ENCODE results near the gene JMJD4.

The JMJD4 gene

DNA sequence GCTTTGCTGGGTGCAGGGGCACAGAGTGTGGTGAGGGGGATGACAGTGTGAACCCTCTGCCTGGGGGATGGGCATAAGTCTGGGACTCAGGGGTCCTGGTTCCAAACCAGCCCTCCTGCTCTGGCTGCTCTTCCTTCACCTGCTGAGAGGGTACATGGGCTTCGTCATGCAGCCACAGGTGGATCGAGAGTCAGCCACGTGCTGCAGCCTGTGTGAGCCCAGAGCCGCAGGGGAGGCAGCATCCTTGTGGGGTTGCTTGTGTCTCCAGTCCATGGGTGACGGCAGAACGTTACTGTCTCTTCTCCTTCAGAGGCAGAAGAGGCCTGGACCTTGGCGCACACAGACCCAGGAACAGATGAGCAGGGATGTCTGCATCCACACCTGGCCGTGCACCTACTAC lies 12.3 kb upstream of the JMJD4 start:
- no peaks in the 10 kb centered on the region for H3K27me3 ChIP-seq
- H3K36me3 ChIP-seq = peaks cover 26% of the 10 kb centered on the region
- no peak overlapping the region for H3K27ac ChIP-seq
- no peak overlapping the region for H3K4me3 ChIP-seq (ENCODE audit: low read depth in 1 of 2, low read length in 1 of 2)
- TF ChIP-seq, protein P1, sequence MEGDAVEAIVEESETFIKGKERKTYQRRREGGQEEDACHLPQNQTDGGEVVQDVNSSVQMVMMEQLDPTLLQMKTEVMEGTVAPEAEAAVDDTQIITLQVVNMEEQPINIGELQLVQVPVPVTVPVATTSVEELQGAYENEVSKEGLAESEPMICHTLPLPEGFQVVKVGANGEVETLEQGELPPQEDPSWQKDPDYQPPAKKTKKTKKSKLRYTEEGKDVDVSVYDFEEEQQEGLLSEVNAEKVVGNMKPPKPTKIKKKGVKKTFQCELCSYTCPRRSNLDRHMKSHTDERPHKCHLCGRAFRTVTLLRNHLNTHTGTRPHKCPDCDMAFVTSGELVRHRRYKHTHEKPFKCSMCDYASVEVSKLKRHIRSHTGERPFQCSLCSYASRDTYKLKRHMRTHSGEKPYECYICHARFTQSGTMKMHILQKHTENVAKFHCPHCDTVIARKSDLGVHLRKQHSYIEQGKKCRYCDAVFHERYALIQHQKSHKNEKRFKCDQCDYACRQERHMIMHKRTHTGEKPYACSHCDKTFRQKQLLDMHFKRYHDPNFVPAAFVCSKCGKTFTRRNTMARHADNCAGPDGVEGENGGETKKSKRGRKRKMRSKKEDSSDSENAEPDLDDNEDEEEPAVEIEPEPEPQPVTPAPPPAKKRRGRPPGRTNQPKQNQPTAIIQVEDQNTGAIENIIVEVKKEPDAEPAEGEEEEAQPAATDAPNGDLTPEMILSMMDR (IDR thresholded peaks at IDR 0.05) = no peak
- no peaks in the 10 kb centered on the region for H3K9me3 ChIP-seq
- H3K4me1 ChIP-seq (ENCODE audit: control insufficient read depth in 1 of 2, insufficient read depth in 1 of 2, low read depth in 1 of 2, low read length in 1 of 2) = peaks cover 6 to 8% of the 10 kb centered on the region in 2 experiments

DNA sequence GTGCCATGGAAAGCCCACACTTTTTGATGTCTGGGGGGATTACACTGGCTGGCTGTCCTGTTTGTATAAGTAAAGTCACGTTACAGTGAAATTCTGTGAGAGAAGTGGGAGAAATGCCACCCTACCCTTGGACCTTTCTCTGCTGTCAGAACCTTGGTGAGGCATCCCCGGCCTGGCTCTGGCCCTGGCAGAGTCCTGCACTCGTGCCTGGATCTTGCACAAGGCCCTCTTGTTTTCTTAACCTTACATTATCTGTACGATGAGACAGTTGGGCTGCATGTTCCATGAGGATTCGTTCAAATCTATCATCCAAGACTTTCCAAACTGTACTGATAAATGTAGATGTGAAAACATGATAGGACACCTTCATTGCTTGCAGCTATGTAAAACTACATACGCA lies 11.6 kb upstream of the JMJD4 start:
- no peaks in the 10 kb centered on the region for H3K27me3 ChIP-seq
- no peak overlapping the region for H3K27ac ChIP-seq
- no peaks in the 10 kb centered on the region for H3K9me3 ChIP-seq
- H3K4me3 ChIP-seq (ENCODE audit: low read depth in 1 of 2, low read length in 1 of 2) = no peak overlapping the region
- TF ChIP-seq, protein P1 (IDR thresholded peaks at IDR 0.05) = no peak
- H3K4me1 ChIP-seq (ENCODE audit: control insufficient read depth in 1 of 2, insufficient read depth in 1 of 2, low read depth in 1 of 2, low read length in 1 of 2) = peaks cover 6 to 8% of the 10 kb centered on the region in 2 experiments
- H3K36me3 ChIP-seq = peaks cover 26% of the 10 kb centered on the region

DNA sequence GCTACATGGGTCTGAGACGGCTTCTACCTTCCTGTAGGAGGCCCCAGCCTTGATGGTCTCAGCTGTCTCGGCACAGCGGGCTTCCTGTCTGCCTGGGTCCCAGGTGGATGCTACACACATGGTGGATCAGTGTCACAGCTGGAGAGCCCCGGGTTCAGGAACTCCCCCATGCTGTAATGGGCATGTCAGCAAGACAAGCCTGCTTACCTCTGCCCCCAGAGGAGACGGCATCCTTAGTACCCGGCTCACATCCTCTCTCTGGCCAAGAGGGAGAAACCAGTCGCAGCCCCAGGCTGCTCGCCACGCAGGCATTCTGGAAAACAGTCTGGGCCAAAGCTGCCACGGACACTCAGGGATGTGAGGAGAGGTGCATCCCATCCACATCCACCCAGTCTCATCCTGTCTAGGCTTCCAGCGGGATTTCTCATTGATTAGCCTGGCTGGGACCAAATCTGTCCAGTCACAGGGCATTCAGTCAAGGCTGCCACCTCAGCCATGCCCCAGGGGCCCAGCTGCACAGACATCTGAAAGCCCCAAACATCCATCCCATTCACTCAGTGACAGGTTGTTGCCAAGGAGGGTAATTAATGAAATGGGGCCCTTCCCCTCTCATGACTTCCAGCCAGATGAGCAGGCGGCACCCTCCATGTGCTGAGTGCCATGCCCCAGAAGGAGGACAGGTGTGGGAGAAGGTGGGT lies 10.6 kb upstream of the JMJD4 start:
- H3K36me3 ChIP-seq = peaks cover 19% of the 10 kb centered on the region
- H3K9me3 ChIP-seq = no peaks in the 10 kb centered on the region
- H3K27ac ChIP-seq = no peak overlapping the region
- H3K4me1 ChIP-seq (ENCODE audit: control insufficient read depth in 1 of 2, insufficient read depth in 1 of 2, low read depth in 1 of 2, low read length in 1 of 2) = peaks cover 6 to 8% of the 10 kb centered on the region in 2 experiments
- no peak overlapping the region for H3K4me3 ChIP-seq (ENCODE audit: low read depth in 1 of 2, low read length in 1 of 2)
- TF ChIP-seq, protein P1 (IDR thresholded peaks at IDR 0.05) = no peak
- no peaks in the 10 kb centered on the region for H3K27me3 ChIP-seq

DNA sequence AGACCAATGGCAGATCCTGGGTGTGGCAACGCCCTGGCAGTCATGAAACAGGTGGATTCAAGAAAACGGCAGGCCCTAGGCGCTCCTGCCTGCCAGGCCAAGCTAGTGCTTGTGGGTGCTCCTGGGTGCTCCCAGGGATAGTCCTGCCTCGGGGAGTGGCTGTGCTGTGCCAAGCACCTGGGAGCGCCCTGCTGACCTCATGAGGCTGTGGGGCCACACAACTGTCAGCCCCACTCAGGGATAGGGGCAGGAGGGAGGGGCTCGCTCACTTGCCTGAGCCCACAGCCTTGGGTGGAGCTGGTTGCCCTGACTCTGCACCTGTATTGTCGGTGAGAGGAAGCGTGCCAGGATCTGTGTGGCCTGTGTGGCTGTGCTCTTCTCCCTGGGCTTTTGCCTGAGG lies 9.6 kb upstream of the JMJD4 start:
- H3K4me3 ChIP-seq (ENCODE audit: low read depth in 1 of 2, low read length in 1 of 2) = no peak overlapping the region
- H3K9me3 ChIP-seq = no peaks in the 10 kb centered on the region
- H3K4me1 ChIP-seq (ENCODE audit: control insufficient read depth in 1 of 2, insufficient read depth in 1 of 2, low read depth in 1 of 2, low read length in 1 of 2) = peaks cover 6 to 8% of the 10 kb centered on the region in 2 experiments
- H3K27ac ChIP-seq = no peak overlapping the region
- TF ChIP-seq, protein P1 (IDR thresholded peaks at IDR 0.05) = no peak
- no peaks in the 10 kb centered on the region for H3K27me3 ChIP-seq
- peaks cover 10% of the 10 kb centered on the region for H3K36me3 ChIP-seq

DNA sequence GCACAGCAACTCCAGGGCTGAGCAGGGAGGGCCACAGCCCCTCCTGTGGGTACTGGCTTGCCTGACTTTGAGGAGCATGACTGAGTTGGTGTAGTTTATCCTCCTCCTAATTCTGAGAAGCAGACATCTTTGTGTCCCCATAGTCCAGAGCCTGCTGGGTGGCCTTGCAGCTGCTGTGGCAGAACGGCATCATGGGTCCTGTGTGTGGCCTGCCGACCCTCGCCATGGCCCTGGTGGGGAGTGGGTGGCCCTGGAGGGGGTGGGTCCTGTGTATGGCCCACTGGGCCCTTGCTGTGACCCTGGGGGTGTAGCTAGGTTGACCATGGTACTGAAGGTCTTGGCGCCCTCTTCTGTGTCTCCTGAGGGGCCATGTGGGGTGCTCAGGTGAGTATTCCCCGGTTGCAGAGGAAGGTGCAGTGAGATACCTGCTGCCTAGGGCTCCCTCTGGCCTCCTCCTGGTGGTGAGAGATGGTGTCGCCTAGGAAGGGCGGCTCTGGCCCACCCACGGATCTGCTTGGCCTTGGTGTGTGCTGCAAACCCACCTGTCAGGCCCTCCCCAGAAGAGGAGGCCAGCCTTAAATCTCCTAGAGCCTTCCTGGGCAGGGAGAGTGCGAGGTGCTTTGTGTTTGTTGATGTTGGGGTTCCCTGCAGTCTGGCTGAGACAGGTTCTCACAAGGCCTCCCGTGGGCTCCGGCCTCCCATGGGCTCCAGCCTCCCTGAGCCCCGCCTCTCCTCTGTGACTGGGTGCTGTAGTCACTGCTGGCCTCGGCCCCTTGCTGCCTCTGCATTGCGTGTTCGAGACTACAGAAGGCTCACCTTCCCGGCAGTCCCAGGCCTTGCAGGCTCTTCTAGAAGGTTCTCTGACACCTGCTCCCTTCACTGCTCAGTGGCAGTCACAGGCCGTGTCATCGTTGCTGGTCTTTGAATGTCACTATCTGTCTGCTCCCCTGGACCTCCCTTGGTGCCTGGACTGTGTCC lies 7.9 kb upstream of the JMJD4 start:
- Histone ChIP-seq H3K27ac (no peak overlapping the region), H3K27me3 (no peaks in the 10 kb centered on the region), H3K9me3 (no peaks in the 10 kb centered on the region), H3K36me3 (peaks cover 4% of the 10 kb centered on the region), H3K4me3 (ENCODE audit: low read depth in 1 of 2, low read length in 1 of 2) (no peak overlapping the region), H3K4me1 (ENCODE audit: control insufficient read depth in 1 of 2, insufficient read depth in 1 of 2, low read depth in 1 of 2, low read length in 1 of 2) (peaks cover 6 to 8% of the 10 kb centered on the region in 2 experiments)
- TF ChIP-seq, protein P1 (IDR thresholded peaks at IDR 0.05) = no peak
